RWPE2 (cell line): ENCODE measurements around the gene BIRC6.

Experiments used
- ATAC-seq: fragments of 200-7000 bp; cut with Tn5 transposase; 3 replicates; pipeline ENCODE4 v1.9.1; 2021; ENCODE audit warnings: low read depth
- DNase-seq: peaks from one replicate; pipeline ENCODE4 v3.0.0-alpha.2; 2020; ENCODE audit warnings: low spot score
- H3K27ac ChIP-seq: fragments of 450-650 bp; 2 replicates; pipeline ENCODE4 v1.5.1; 2017; ENCODE audit warnings: mild to moderate bottlenecking; ENCODE audit not compliant: poor library complexity, severe bottlenecking
- H3K27me3 ChIP-seq: fragments of 250-450 bp; sonication (Bioruptor Pico); 2 replicates; pipeline ENCODE4 v1.5.1; 2021; ENCODE audit warnings: mild to moderate bottlenecking, moderate library complexity; ENCODE audit not compliant: insufficient read depth, poor library complexity, severe bottlenecking
- H3K36me3 ChIP-seq: fragments of 250-450 bp; sonication (Bioruptor Pico); 2 replicates; pipeline ENCODE4 v1.5.1; 2020; ENCODE audit warnings: low read depth, mild to moderate bottlenecking, moderate library complexity
- H3K4me1 ChIP-seq: fragments of 250-450 bp; sonication (Bioruptor Pico); 2 replicates; pipeline ENCODE4 v1.5.1; 2021; ENCODE audit warnings: mild to moderate bottlenecking, moderate library complexity; ENCODE audit not compliant: insufficient read depth, poor library complexity, severe bottlenecking
- H3K4me3 ChIP-seq: fragments of 250-450 bp; sonication (Bioruptor Pico); 2 replicates; pipeline ENCODE4 v1.5.1; 2021; ENCODE audit warnings: mild to moderate bottlenecking, moderate library complexity; ENCODE audit not compliant: severe bottlenecking
- H3K9me3 ChIP-seq: fragments of 250-450 bp; sonication (Bioruptor Pico); 2 replicates; pipeline ENCODE4 v1.5.1; 2021; ENCODE audit warnings: mild to moderate bottlenecking, moderate library complexity; ENCODE audit not compliant: severe bottlenecking
- TF ChIP-seq, protein P1 (sequence below): fragments of 450-650 bp; IDR thresholded peaks from one replicate; pipeline ENCODE4 v1.5.1; 2017; ENCODE audit warnings: mild to moderate bottlenecking, moderate library complexity; ENCODE audit not compliant: poor library complexity, severe bottlenecking

BIRC6 gene

DNA sequence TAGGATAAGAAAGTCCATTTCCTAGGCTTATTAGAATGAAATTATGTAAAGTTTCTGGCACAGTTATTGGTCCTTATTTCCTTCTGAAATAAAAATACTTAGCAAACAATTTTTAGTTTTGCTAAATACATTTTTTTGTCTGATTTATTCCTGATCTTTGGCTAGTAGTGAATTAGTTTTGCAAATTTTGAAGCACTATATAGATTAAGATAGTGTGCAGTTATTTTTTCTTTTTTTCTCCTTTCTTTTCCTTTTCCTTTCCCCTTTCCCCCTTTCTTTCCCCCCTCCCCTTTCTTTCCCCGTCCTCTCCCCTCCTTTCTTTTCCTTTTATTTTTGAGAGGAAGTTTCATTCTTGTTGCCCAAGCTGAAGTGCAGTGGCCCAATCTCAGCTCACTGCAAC is 59.7 kb downstream of the BIRC6 start:
- TF ChIP-seq, protein P1, sequence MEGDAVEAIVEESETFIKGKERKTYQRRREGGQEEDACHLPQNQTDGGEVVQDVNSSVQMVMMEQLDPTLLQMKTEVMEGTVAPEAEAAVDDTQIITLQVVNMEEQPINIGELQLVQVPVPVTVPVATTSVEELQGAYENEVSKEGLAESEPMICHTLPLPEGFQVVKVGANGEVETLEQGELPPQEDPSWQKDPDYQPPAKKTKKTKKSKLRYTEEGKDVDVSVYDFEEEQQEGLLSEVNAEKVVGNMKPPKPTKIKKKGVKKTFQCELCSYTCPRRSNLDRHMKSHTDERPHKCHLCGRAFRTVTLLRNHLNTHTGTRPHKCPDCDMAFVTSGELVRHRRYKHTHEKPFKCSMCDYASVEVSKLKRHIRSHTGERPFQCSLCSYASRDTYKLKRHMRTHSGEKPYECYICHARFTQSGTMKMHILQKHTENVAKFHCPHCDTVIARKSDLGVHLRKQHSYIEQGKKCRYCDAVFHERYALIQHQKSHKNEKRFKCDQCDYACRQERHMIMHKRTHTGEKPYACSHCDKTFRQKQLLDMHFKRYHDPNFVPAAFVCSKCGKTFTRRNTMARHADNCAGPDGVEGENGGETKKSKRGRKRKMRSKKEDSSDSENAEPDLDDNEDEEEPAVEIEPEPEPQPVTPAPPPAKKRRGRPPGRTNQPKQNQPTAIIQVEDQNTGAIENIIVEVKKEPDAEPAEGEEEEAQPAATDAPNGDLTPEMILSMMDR = no peak
- H3K36me3 ChIP-seq = peaks cover 62% of the 10 kb centered on the region
- no peaks in the 10 kb centered on the region for H3K4me1 ChIP-seq
- H3K9me3 ChIP-seq = no peaks in the 10 kb centered on the region
- H3K4me3 ChIP-seq = no peak overlapping the region
- ATAC-seq (no peak), DNase-seq (no peak)
- H3K27ac ChIP-seq = no peak overlapping the region
- no peaks in the 10 kb centered on the region for H3K27me3 ChIP-seq

DNA sequence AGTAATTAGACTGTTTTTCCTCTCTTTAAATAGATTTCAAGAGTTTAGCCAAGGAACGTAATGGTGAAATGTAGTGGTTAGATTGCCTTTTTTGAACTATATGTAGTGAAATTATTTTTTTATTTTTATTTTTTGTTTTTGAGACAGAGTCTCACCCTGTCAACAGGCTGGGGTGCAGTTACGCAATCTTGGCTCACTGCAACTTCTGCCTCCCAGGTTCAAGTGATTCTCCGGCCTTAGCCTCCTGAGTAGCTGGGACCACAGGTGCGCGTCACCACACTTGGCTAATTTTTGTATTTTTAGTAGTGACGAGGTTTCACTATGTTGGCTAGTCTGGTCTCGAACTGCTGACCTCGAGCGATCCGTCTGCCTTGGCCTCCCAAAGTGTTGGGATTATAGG is 60.8 kb downstream of the BIRC6 start:
- H3K27me3 ChIP-seq = no peaks in the 10 kb centered on the region
- H3K4me1 ChIP-seq = peaks cover 5% of the 10 kb centered on the region
- H3K9me3 ChIP-seq = no peaks in the 10 kb centered on the region
- peaks cover 62% of the 10 kb centered on the region for H3K36me3 ChIP-seq
- H3K27ac ChIP-seq = no peak overlapping the region
- no peak for ATAC-seq
- TF ChIP-seq, protein P1 = no peak
- DNase-seq = no peak
- no peak overlapping the region for H3K4me3 ChIP-seq

DNA sequence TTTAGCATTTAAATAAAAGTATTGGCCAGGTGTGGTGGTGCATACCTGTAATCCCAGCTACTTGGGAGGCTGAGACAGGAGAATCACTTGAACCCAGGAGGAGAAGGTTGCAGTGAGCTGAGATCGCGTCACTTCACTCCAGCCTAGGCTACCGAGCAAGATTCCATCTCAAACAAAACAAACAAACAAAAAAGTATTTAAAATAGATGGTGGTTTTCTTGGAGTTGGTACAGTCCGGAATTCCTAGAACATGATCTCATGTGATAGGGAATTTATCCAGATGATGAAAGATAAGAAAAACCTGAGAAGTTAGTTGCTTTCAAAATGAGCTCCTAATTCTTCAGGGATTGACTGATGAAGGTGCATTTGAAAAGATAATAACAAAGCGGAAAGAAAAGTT is 62.0 kb downstream of the BIRC6 start:
- Histone ChIP-seq H3K27me3 (no peaks in the 10 kb centered on the region), H3K9me3 (no peaks in the 10 kb centered on the region), H3K27ac (no peak overlapping the region), H3K4me3 (no peak overlapping the region), H3K4me1 (peaks cover 5% of the 10 kb centered on the region), H3K36me3 (peaks cover 62% of the 10 kb centered on the region)
- ATAC-seq (no peak), DNase-seq (no peak)
- TF ChIP-seq, protein P1 = no peak

DNA sequence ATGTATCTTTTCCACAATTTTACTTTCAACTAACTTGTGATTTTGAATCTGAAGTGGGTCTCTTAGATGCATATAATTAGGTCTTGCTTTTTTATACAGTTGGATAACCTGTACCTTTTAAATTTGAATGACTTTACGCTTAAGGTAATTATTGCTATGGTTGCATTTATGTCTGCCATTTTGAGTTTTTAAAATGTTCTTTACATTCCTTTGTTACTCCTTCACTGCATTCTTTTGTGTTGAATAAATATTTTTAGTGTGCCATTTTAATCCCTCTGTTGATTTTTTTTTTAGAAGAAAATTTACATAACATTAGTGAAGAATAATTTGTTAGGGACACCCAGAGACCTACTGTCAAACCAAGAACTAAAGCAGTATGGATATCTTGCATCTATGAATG is 65.3 kb downstream of the BIRC6 start:
- Histone ChIP-seq H3K27me3 (no peaks in the 10 kb centered on the region), H3K4me1 (peaks cover 12% of the 10 kb centered on the region), H3K4me3 (no peak overlapping the region), H3K36me3 (peaks cover 32% of the 10 kb centered on the region), H3K27ac (no peak overlapping the region), H3K9me3 (no peaks in the 10 kb centered on the region)
- TF ChIP-seq, protein P1 = no peak
- DNase-seq = no peak
- no peak for ATAC-seq

DNA sequence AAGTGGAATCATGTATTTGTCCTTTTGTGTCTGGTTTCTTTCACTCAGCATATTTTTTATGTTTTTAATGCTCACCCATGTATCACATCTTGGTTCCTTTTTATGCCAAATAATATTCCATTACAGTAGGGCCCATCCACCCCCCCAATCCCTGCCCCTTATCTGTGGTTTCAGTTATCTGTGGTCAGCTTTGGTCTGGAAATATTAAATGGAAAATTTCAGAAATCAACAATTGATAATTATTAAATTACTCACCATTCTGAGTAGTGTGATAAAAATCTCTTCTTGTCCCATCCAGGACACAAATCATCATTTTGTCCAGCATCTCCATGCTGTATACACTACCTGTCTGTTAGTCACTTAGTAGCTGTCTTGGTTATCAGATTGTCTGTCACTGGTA is 66.7 kb downstream of the BIRC6 start:
- DNase-seq (no peak), ATAC-seq (no peak)
- H3K36me3 ChIP-seq = peaks cover 18% of the 10 kb centered on the region
- H3K4me1 ChIP-seq = peaks cover 12% of the 10 kb centered on the region
- H3K27ac ChIP-seq = no peak overlapping the region
- TF ChIP-seq, protein P1 = no peak
- H3K9me3 ChIP-seq = no peaks in the 10 kb centered on the region
- no peak overlapping the region for H3K4me3 ChIP-seq
- no peaks in the 10 kb centered on the region for H3K27me3 ChIP-seq
